A549 (cell line): ENCODE data around the gene NOC4L. TPM values are rescaled to one million over a fixed set of nuclear protein-coding genes. Genes with fewer than 3 reads are reported as not detected.

Experiments used
- ATAC-seq, 2 experiments: fragments of 200-7000 bp in 1 of 2; fragments of >200 bp in 1 of 2; cut with Nextera tagmentation in 1 of 2; cut with Tn5 transposase in 1 of 2; 3 replicates each; pipeline versions ENCODE4 v1.8.0 to v1.9.1; 2018 to 2020; ENCODE audit warnings: mild to moderate bottlenecking in 1 of 2, moderate library complexity in 1 of 2
- CTCF ChIA-PET: fragments of 300-600 bp; sonication (Branson Sonifier 250); formaldehyde crosslinking; extraction: SDS; loops from one replicate; lab custom pipeline; 2021; ENCODE audit warnings: antibody characterized with exemption, inconsistent platforms; lab: Yijun Ruan, JAX
- POLR2A ChIA-PET: fragments of 350-600 bp; formaldehyde crosslinking; extraction: SDS; loops from one replicate; lab custom pipeline; 2021; ENCODE audit warnings: antibody characterized with exemption, inconsistent platforms; lab: Yijun Ruan, JAX
- DNase-seq, 2 experiments: peaks; one replicate each; pipeline versions ENCODE4 v3.0.0 to v3.0.0-alpha.2; 2011 to 2016; ENCODE audit warnings: low read depth in 1 of 2, low spot score in 1 of 2
- FAIRE-seq: peaks from 2 replicates; lab custom pipeline; 2011; peaks lifted over from hg19 to GRCh38; lab: Jason Lieb, UNC
- H3K27ac ChIP-seq, 2 experiments: fragments of >200 bp; sonication (Bioruptor Twin); formaldehyde crosslinking; 3 replicates each; pipeline ENCODE4 v1.5.1; 2016 to 2017
- H3K4me1 ChIP-seq: fragments of >200 bp; sonication (Bioruptor Twin); formaldehyde crosslinking; 3 replicates; pipeline ENCODE4 v1.6.1; 2016
- H3K4me2 ChIP-seq: fragments of >200 bp; sonication (Bioruptor Twin); formaldehyde crosslinking; 3 replicates; pipeline ENCODE4 v1.6.1; 2016
- H3K4me3 ChIP-seq: fragments of >200 bp; sonication (Bioruptor Twin); formaldehyde crosslinking; 3 replicates; pipeline ENCODE4 v1.5.1; 2016
- H3K9me3 ChIP-seq: fragments of >200 bp; sonication (Bioruptor Twin); formaldehyde crosslinking; 3 replicates; pipeline ENCODE4 v1.6.1; 2016
- ATOH8 ChIP-seq: fragments of 250-450 bp; sonication (Bioruptor Pico); IDR thresholded peaks from 2 replicates; pipeline ENCODE4 v1.5.0; 2020; ENCODE audit warnings: low read depth, mild to moderate bottlenecking, moderate library complexity
- CHD4 ChIP-seq: fragments of 200-600 bp; sonication (generic); IDR thresholded peaks from 2 replicates; pipeline ENCODE4 v1.6.1; 2016; ENCODE audit warnings: antibody characterized with exemption, mild to moderate bottlenecking, borderline replicate concordance
- EHMT2 ChIP-seq: fragments of 200-600 bp; sonication (generic); IDR thresholded peaks from 2 replicates; pipeline ENCODE4 v1.6.1; 2016; ENCODE audit warnings: antibody characterized with exemption, low read depth, mild to moderate bottlenecking, moderate library complexity
- GATA3 ChIP-seq: IDR thresholded peaks from 2 replicates; pipeline ENCODE4 v1.6.1; 2012; ENCODE audit warnings: borderline replicate concordance
- HES2 ChIP-seq: fragments of >200 bp; sonication (Bioruptor Twin); formaldehyde crosslinking; IDR thresholded peaks from 2 replicates; pipeline ENCODE4 v1.6.1; 2016
- HMGXB4 ChIP-seq: fragments of 250-450 bp; sonication (Bioruptor Pico); IDR thresholded peaks from 2 replicates; pipeline ENCODE4 v1.5.0; 2021; ENCODE audit warnings: mild to moderate bottlenecking, moderate library complexity, borderline replicate concordance
- KDM5A ChIP-seq: fragments of 200-600 bp; sonication (generic); IDR thresholded peaks from 2 replicates; pipeline ENCODE4 v1.6.1; 2016; ENCODE audit warnings: antibody characterized with exemption, mild to moderate bottlenecking
- RAD21 ChIP-seq, 2 experiments: fragments of >200 bp in 1 of 2; sonication (Bioruptor Twin) in 1 of 2; formaldehyde crosslinking in 1 of 2; IDR thresholded peaks in 1 of 2; conservative IDR thresholded peaks in 1 of 2; 2 replicates in 1 of 2; 3 replicates in 1 of 2; pipeline ENCODE4 v1.6.1; 2012 to 2018; ENCODE audit warnings: inconsistent platforms in 1 of 2
- RFX5 ChIP-seq: fragments of 450-650 bp; IDR thresholded peaks from 2 replicates; pipeline ENCODE4 v1.7.1; 2014; ENCODE audit warnings: antibody characterized with exemption, mild to moderate bottlenecking, moderate library complexity
- TP53 ChIP-seq: fragments of 250-450 bp; sonication (Bioruptor Pico); IDR thresholded peaks from 2 replicates; pipeline ENCODE4 v1.5.0; 2021; ENCODE audit warnings: mild to moderate bottlenecking, moderate library complexity
- ZSCAN20 ChIP-seq: fragments of 250-450 bp; sonication (Bioruptor Pico); IDR thresholded peaks from 2 replicates; pipeline ENCODE4 v1.8.0; 2022; ENCODE audit warnings: mild to moderate bottlenecking, moderate library complexity
- WGBS: methylation state at CpG from one replicate; pipeline ENCODE4 v1.1.6; 2017; ENCODE audit errors: missing lambda C conversion rate; 5-methylcytosine and 5-hydroxymethylcytosine counted together
- polyA plus RNA-seq, 4 experiments: library from polyadenylated mRNA; depleted of rRNA in 3 of 4; stranded (reverse); fragments of >200 nt; fragmentation: RNase III in 1 of 4; extraction: RNeasy Plus Mini Kit Qiagen cat#74134 plus additional on column Dnase treatment in 1 of 4; gene quantifications; 2 replicates in 3 of 4; 3 replicates in 1 of 4; pipeline ENCODE4 v1.2.3, GENCODE V29; 2011 to 2017

NOC4L gene
- polyA plus RNA-seq, 2 of the 4 experiments (the other 2 are of a cell fraction): 12.1 to 34.1 TPM

GRCh38 chr12:132142679-132143335 lies 1.4 kb upstream of the NOC4L start:
- ATAC-seq: no peak

GRCh38 chr12:132143336-132144071 lies 753 bp upstream of the NOC4L start:
- POLR2A ChIA-PET: no interaction called here
- DNase-seq: no peak

More at GRCh38 chr12:132142679-132143335, 1.4 kb upstream of the NOC4L start:
- H3K4me1 ChIP-seq: peaks cover 16% of the 10 kb centered on the region; the same call in 2 of the 3 replicates
- CTCF ChIA-PET: interaction anchor here (2.3 kb wide), 1 partner anchor 11 kb away, joined by 13 read pairs; no protein-coding TSS in a partner anchor
- H3K4me3 ChIP-seq: peak overlapping the region; percentile 99
- DNase-seq (no peak), FAIRE-seq (no peak)
- 74% methylated on average over 24 of the region's 24 CpGs for WGBS
- H3K4me2 ChIP-seq: peak overlapping the region; percentile 93
- peak overlapping the region; percentile 94 to 98; a peak in 5 of 6 replicates for H3K27ac ChIP-seq
- H3K9me3 ChIP-seq: no peaks in the 10 kb centered on the region
- POLR2A ChIA-PET: no interaction called here
- TF ChIP-seq EHMT2: no peak
- TF ChIP-seq TP53 (CRISPR knock-in tag): no peak

GRCh38 chr12:132144810-132145168 lies 532 bp downstream of the NOC4L start:
- FAIRE-seq: no peak
- peak overlapping the region; percentile 91 for H3K4me2 ChIP-seq
- ChIA-PET POLR2A (no interaction called here), CTCF (interaction anchor here (1.8 to 4.0 kb wide), 2 partner anchors 9 to 270 kb away, joined by 6 to 29 read pairs; no protein-coding TSS in a partner anchor)
- peak overlapping the region; percentile 99 for H3K4me3 ChIP-seq
- H3K4me1 ChIP-seq: peaks cover 16% of the 10 kb centered on the region; the same call in 2 of the 3 replicates
- 4% methylated on average over 7 of the region's 17 CpGs for WGBS
- no peak for DNase-seq
- TF ChIP-seq TP53 (CRISPR knock-in tag) (no peak), HMGXB4 (CRISPR knock-in tag) (no peak), ZSCAN20 (no peak), RAD21 (conservative IDR thresholded peaks at IDR 0.05 in 1 of 2, IDR thresholded peaks at IDR 0.05 in 1 of 2) (no peak), ATOH8 (no peak), GATA3 (no peak), HES2 (no peak)
- no peaks in the 10 kb centered on the region for H3K9me3 ChIP-seq
- peak overlapping the region; percentile 94 to 98 for H3K27ac ChIP-seq
- peak in 1 of 2 experiments; percentile 26; a peak in 3 of 6 replicates for ATAC-seq

More at GRCh38 chr12:132143336-132144071, 753 bp upstream of the NOC4L start:
- Histone ChIP-seq H3K4me3 (peak overlapping the region; percentile 99), H3K4me1 (peaks cover 16% of the 10 kb centered on the region; the same call in 2 of the 3 replicates), H3K27ac (peak overlapping the region; percentile 94 to 98)
- CTCF ChIA-PET: interaction anchor here (2.3 kb wide), 1 partner anchor 10 kb away, joined by 13 read pairs; no protein-coding TSS in a partner anchor
- ATAC-seq: peak; percentile 4 to 12; a peak in 4 of 6 replicates
- no peak for FAIRE-seq
- WGBS: 7% methylated on average over 29 of the region's 82 CpGs
- TF ChIP-seq CHD4 (no peak), RFX5 (no peak), KDM5A (no peak; the same call in 1 of the 2 replicates), GATA3 (no peak)
- TF ChIP-seq, all 56 proteins: peak for 0
- no peaks in the 10 kb centered on the region for H3K9me3 ChIP-seq
- peak overlapping the region; percentile 93 for H3K4me2 ChIP-seq

GRCh38 chr12:132145334-132145733 lies 1.1 kb downstream of the NOC4L start:
- H3K4me1 ChIP-seq: peaks cover 16% of the 10 kb centered on the region; the same call in 2 of the 3 replicates
- ATAC-seq (peak in 1 of 2 experiments; percentile 16; a peak in 3 of 6 replicates), FAIRE-seq (no peak), DNase-seq (no peak)
- H3K9me3 ChIP-seq: no peaks in the 10 kb centered on the region
- CTCF ChIA-PET: interaction anchor here (0.5 to 4.0 kb wide), 4 partner anchors 8 to 1225 kb away, joined by 3 to 29 read pairs (median 4); no protein-coding TSS in a partner anchor
- peak overlapping the region; percentile 91 for H3K4me2 ChIP-seq
- H3K4me3 ChIP-seq: peak overlapping the region; percentile 99
- peak overlapping the region in 1 of 2 experiments; percentile 98; a peak in 2 of 6 replicates for H3K27ac ChIP-seq
- 68% methylated on average over 7 of the region's 7 CpGs for WGBS
- no peak for TF ChIP-seq RFX5
- POLR2A ChIA-PET: no interaction called here
